Measurements from ENCODE around the gene UBR4. TPM values are rescaled to one million over a fixed set of nuclear protein-coding genes. Genes with fewer than 3 reads are reported as not detected.
A peak's percentile ranks its signal among the peaks of the same experiment; 100 is the strongest.

The UBR4 gene
- polyA plus RNA-seq, 1 donor (not counting 4 experiments of a cell fraction or from before 2014, with no cell fraction given), result 39.0 TPM

- Histone ChIP-seq H3K9me3 (ENCODE audit: control insufficient read depth, low read depth, low read length) (no peaks in the 10 kb centered on the region), H3K27ac (ENCODE audit: control insufficient read depth, insufficient read depth, low read length) (no peak overlapping the region), H3K27me3 (ENCODE audit: control insufficient read depth, extremely low read depth, insufficient read depth, low read length) (no peaks in the 10 kb centered on the region), H3K9ac (ENCODE audit: control insufficient read depth, extremely low read depth, insufficient read depth, low read length) (no peak overlapping the region), H3K79me2 (ENCODE audit: control insufficient read depth, insufficient read depth, low read length) (no peaks in the 10 kb centered on the region), H2AFZ (ENCODE audit: control insufficient read depth, low read length) (no peak overlapping the region), H3K9me1 (ENCODE audit: control insufficient read depth, extremely low read depth, insufficient read depth, low read length) (no peaks in the 10 kb centered on the region), H3K36me3 (ENCODE audit: control insufficient read depth in 2 of 2, extremely low read depth in 1 of 2, insufficient read depth in 2 of 2, low read length in 2 of 2) (peaks cover 58 to 75% of the 10 kb centered on the region in 2 experiments), H3K4me3 (ENCODE audit: control insufficient read depth in 2 of 3, extremely low read depth in 1 of 3, insufficient read depth in 2 of 3, low read depth in 1 of 3, low read length in 3 of 3) (no peak overlapping the region), H3K4me2 (ENCODE audit: control insufficient read depth, extremely low read depth, insufficient read depth, low read depth, low read length) (no peak overlapping the region), H3K4me1 (ENCODE audit: control insufficient read depth, extremely low read depth, insufficient read depth, low read length) (no peaks in the 10 kb centered on the region), H4K20me1 (ENCODE audit: control insufficient read depth, extremely low read depth, insufficient read depth, low read length) (no peaks in the 10 kb centered on the region)
- FAIRE-seq (no peak), DNase-seq (ENCODE audit: low read depth, low spot score) (peak; percentile 17)
- dilution Hi-C loops (cut with MboI; ENCODE audit: extremely low pct_ligation_motif_present, low sequenced_read_pairs), result no loop called here
- peak; percentile 53 to 78 (median 76) for TF ChIP-seq CTCF (optimal IDR thresholded peaks at IDR 0.05 in 1 of 3, IDR thresholded peaks at IDR 0.05 in 1 of 3, conservative IDR thresholded peaks at IDR 0.05 in 1 of 3; ENCODE audit: extremely low read depth in 1 of 3, insufficient read depth in 2 of 3, low read length in 3 of 3)
- no peak for TF ChIP-seq EZH2 (IDR thresholded peaks at IDR 0.05; ENCODE audit: low read length)
These were observed 96.4 kb downstream of the UBR4 start for GRCh38 chr1:19113697-19114092.

- Histone ChIP-seq H4K20me1 (ENCODE audit: control insufficient read depth, extremely low read depth, insufficient read depth, low read length) (no peaks in the 10 kb centered on the region), H3K9me1 (ENCODE audit: control insufficient read depth, extremely low read depth, insufficient read depth, low read length) (no peaks in the 10 kb centered on the region), H2AFZ (ENCODE audit: control insufficient read depth, low read length) (no peak overlapping the region), H3K79me2 (ENCODE audit: control insufficient read depth, insufficient read depth, low read length) (no peaks in the 10 kb centered on the region), H3K4me2 (ENCODE audit: control insufficient read depth, extremely low read depth, insufficient read depth, low read depth, low read length) (no peak overlapping the region), H3K4me3 (ENCODE audit: control insufficient read depth in 2 of 3, extremely low read depth in 1 of 3, insufficient read depth in 2 of 3, low read depth in 1 of 3, low read length in 3 of 3) (no peak overlapping the region), H3K27ac (ENCODE audit: control insufficient read depth, insufficient read depth, low read length) (no peak overlapping the region), H3K36me3 (ENCODE audit: control insufficient read depth in 2 of 2, extremely low read depth in 1 of 2, insufficient read depth in 2 of 2, low read length in 2 of 2) (peaks cover 57 to 79% of the 10 kb centered on the region in 2 experiments), H3K4me1 (ENCODE audit: control insufficient read depth, extremely low read depth, insufficient read depth, low read length) (no peaks in the 10 kb centered on the region), H3K27me3 (ENCODE audit: control insufficient read depth, extremely low read depth, insufficient read depth, low read length) (no peaks in the 10 kb centered on the region), H3K9me3 (ENCODE audit: control insufficient read depth, low read depth, low read length) (no peaks in the 10 kb centered on the region), H3K9ac (ENCODE audit: control insufficient read depth, extremely low read depth, insufficient read depth, low read length) (no peak overlapping the region)
- DNase-seq (ENCODE audit: low read depth, low spot score), result no peak
- FAIRE-seq, result no peak
- TF ChIP-seq EZH2 (IDR thresholded peaks at IDR 0.05; ENCODE audit: low read length) (no peak), CTCF (optimal IDR thresholded peaks at IDR 0.05 in 1 of 3, IDR thresholded peaks at IDR 0.05 in 1 of 3, conservative IDR thresholded peaks at IDR 0.05 in 1 of 3; ENCODE audit: extremely low read depth in 1 of 3, insufficient read depth in 2 of 3, low read length in 3 of 3) (no peak)
- dilution Hi-C loops (cut with MboI; ENCODE audit: extremely low pct_ligation_motif_present, low sequenced_read_pairs), result no loop called here
These were observed 97.0 kb downstream of the UBR4 start for GRCh38 chr1:19112891-19113696.

Measured in keratinocyte (primary cell).